Endodermal cell (in vitro differentiated cells): ENCODE results near the gene BMP8A. TPM values are rescaled to one million over a fixed set of nuclear protein-coding genes. Genes with fewer than 3 reads are reported as not detected.

Source experiments
- DNase-seq: peaks from one replicate; pipeline ENCODE4 v3.0.0-alpha.2; 2017
- H3K27ac ChIP-seq: 2 replicates; pipeline ENCODE4 v1.5.1; 2013; ENCODE audit warnings: mild to moderate bottlenecking, low read depth, low read length, moderate library complexity
- H3K27me3 ChIP-seq: 2 replicates; pipeline ENCODE4 v1.6.1; 2013; ENCODE audit warnings: mild to moderate bottlenecking, low read length, moderate library complexity; ENCODE audit not compliant: insufficient read depth, control insufficient read depth, poor library complexity, severe bottlenecking
- H3K36me3 ChIP-seq: 2 replicates; pipeline ENCODE4 v1.7.0; 2013; ENCODE audit warnings: mild to moderate bottlenecking, low read length, moderate library complexity; ENCODE audit not compliant: control insufficient read depth, insufficient read depth
- H3K4me1 ChIP-seq: one replicate; pipeline ENCODE4 v1.7.0; 2013; ENCODE audit warnings: low read length; ENCODE audit not compliant: control insufficient read depth, insufficient read depth
- H3K4me3 ChIP-seq: 2 replicates; pipeline ENCODE4 v1.5.1; 2013; ENCODE audit warnings: mild to moderate bottlenecking, low read length, moderate library complexity
- H3K9ac ChIP-seq: 2 replicates; pipeline ENCODE4 v1.6.1; 2013; ENCODE audit warnings: mild to moderate bottlenecking, low read length, moderate library complexity; ENCODE audit not compliant: poor library complexity, severe bottlenecking; ENCODE audit errors: extremely low read depth
- H3K9me3 ChIP-seq: 2 replicates; pipeline ENCODE4 v1.6.1; 2013; ENCODE audit warnings: mild to moderate bottlenecking, low read length, moderate library complexity; ENCODE audit not compliant: control insufficient read depth
- H3K27ac Mint-ChIP-seq: 2 replicates; pipeline ENCODE4 v1.8.0; 2020; ENCODE audit warnings: mixed read lengths
- H3K27me3 Mint-ChIP-seq: 2 replicates; pipeline ENCODE4 v1.8.0; 2021; ENCODE audit warnings: mild to moderate bottlenecking, mixed read lengths; ENCODE audit not compliant: insufficient read depth
- H3K36me3 Mint-ChIP-seq: 2 replicates; pipeline ENCODE4 v1.8.0; 2020; ENCODE audit warnings: low read depth, mixed read lengths
- H3K4me1 Mint-ChIP-seq: 2 replicates; pipeline ENCODE4 v1.8.0; 2020; ENCODE audit warnings: mixed read lengths
- H3K4me3 Mint-ChIP-seq: 2 replicates; pipeline ENCODE4 v1.8.0; 2020; ENCODE audit warnings: mild to moderate bottlenecking, moderate library complexity, mixed read lengths
- H3K9me3 Mint-ChIP-seq: 2 replicates; pipeline ENCODE4 v1.8.0; 2020; ENCODE audit warnings: mild to moderate bottlenecking, mixed read lengths
- WGBS, 2 experiments: methylation state at CpG; one replicate each; pipeline versions ENCODE4 v1.1.5 to v1.1.7; 2013; ENCODE audit warnings: missing lambda C conversion rate in 2 of 2, mixed read lengths in 1 of 2; ENCODE audit not compliant: insufficient coverage in 1 of 2, insufficient read length in 1 of 2; 5-methylcytosine and 5-hydroxymethylcytosine counted together
- total RNA-seq, 2 donors: library from RNA; stranded (reverse); fragmentation: NEBNext Ultra II Directional in 1 of 2; extraction: Animal tissue kit (Norgen Biotek cat#: 25700) in 1 of 2; gene quantifications; 2 replicates in 1 of 2; 3 replicates in 1 of 2; pipeline ENCODE4 v1.2.1, GENCODE V29; 2021
- TF ChIP-seq, protein P1 (sequence below): fragments of 200-600 bp; sonication (generic); conservative IDR thresholded peaks from 2 replicates; pipeline ENCODE4 v1.5.0; 2021; ENCODE audit warnings: antibody characterized with exemption, mild to moderate bottlenecking

The BMP8A gene
- total RNA-seq, 2 donors from 2014 or later: 0.66 to 0.75 TPM

DNA sequence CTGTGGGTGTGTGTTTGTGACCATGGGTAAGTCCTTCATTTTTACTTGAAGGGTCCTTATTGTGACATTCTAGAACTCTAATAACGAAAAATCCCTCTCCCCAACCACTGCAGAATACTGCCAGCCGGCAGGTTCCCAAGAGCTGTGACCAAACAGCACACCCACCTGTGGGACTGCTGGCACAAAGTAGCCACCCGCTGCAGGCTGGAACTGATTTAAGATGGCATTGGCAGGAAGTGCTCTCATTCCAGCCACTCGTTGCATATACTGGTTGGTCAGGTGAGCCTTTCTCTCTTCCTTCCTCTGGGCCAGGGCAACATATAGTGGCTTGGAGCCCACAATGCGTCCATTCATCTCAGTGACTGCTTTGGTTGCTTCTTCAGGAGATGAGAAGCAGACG is 73.5 kb downstream of the BMP8A start:
- no peak for DNase-seq
- Mint-ChIP-seq H3K9me3 (no peaks in the 10 kb centered on the region), H3K4me3 (no peak overlapping the region), H3K4me1 (peaks cover 23% of the 10 kb centered on the region), H3K36me3 (peaks cover 97% of the 10 kb centered on the region), H3K27ac (no peak overlapping the region), H3K27me3 (no peaks in the 10 kb centered on the region)
- TF ChIP-seq, protein P1, sequence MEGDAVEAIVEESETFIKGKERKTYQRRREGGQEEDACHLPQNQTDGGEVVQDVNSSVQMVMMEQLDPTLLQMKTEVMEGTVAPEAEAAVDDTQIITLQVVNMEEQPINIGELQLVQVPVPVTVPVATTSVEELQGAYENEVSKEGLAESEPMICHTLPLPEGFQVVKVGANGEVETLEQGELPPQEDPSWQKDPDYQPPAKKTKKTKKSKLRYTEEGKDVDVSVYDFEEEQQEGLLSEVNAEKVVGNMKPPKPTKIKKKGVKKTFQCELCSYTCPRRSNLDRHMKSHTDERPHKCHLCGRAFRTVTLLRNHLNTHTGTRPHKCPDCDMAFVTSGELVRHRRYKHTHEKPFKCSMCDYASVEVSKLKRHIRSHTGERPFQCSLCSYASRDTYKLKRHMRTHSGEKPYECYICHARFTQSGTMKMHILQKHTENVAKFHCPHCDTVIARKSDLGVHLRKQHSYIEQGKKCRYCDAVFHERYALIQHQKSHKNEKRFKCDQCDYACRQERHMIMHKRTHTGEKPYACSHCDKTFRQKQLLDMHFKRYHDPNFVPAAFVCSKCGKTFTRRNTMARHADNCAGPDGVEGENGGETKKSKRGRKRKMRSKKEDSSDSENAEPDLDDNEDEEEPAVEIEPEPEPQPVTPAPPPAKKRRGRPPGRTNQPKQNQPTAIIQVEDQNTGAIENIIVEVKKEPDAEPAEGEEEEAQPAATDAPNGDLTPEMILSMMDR: no peak
- WGBS, 2 experiments: 95 to 100% methylated on average over 4 to 6 of the region's 6 CpGs
- H3K36me3 ChIP-seq: peaks cover 96% of the 10 kb centered on the region
- no peak overlapping the region for H3K9ac ChIP-seq
- H3K4me1 ChIP-seq: peaks cover 10% of the 10 kb centered on the region
- H3K27ac ChIP-seq: no peak overlapping the region
- H3K27me3 ChIP-seq: no peaks in the 10 kb centered on the region
- no peaks in the 10 kb centered on the region for H3K9me3 ChIP-seq
- H3K4me3 ChIP-seq: no peak overlapping the region

DNA sequence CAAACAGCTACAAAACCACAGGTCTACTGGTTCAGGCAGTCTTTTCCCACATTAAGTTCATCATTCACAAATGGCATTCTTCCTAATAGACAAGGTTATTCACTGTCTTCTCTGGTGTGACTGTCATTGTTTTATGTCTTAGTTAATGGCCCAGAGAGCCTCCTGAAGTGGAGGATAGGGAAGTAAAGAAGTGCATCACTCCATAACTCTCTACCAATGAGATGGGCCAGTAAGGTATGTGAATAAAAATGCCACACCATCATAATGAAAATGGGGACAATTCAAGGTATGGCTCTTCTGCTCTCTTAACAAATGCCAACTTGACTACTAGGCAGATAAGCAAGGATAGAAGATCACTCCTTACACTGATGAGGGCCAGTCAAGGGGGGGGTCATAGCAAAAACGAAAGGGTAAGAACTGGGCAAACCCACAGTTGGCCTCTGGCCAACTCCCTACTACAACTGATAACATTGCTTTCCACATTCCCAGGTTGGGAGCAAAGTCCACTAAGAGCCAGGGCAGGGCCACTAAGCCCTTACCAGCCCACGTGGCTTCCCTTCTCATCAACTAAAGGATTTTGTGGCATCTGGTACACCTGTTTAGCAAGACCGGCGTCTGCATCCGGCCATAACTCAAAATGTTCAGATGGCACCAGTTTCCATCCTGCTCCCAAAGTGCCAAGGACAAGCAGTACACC is 75.2 kb downstream of the BMP8A start:
- Histone ChIP-seq H3K27ac (no peak overlapping the region), H3K4me3 (no peak overlapping the region), H3K36me3 (peaks cover 96% of the 10 kb centered on the region), H3K4me1 (peaks cover 10% of the 10 kb centered on the region), H3K27me3 (no peaks in the 10 kb centered on the region), H3K9me3 (no peaks in the 10 kb centered on the region), H3K9ac (no peak overlapping the region)
- peaks cover 31% of the 10 kb centered on the region for H3K4me1 Mint-ChIP-seq
- H3K4me3 Mint-ChIP-seq: no peak overlapping the region
- no peaks in the 10 kb centered on the region for H3K9me3 Mint-ChIP-seq
- no peak for DNase-seq
- H3K27ac Mint-ChIP-seq: no peak overlapping the region
- TF ChIP-seq, protein P1: no peak
- H3K27me3 Mint-ChIP-seq: no peaks in the 10 kb centered on the region
- WGBS, 2 experiments: 93 to 100% methylated on average over 4 to 5 of the region's 5 CpGs
- H3K36me3 Mint-ChIP-seq: peaks cover 97% of the 10 kb centered on the region

DNA sequence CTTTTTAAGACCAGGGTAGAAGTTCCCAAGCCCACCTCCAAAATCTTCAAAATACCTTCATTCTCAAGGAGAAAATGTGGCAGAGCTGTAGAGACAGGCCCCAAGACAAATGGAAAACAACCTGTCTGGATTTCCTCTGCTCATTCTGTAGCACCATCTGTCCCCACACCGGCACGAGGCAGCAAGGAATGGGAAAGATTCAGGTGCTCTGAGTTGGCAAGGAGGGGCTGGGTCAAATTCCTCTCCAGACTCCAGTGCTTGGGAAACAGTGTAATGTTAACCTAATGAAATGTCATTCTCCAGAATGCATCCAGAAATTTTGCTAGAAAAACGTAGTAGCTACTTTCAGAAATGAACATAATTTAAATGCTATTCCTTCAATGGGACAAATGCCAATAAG is 75.9 kb downstream of the BMP8A start:
- Histone ChIP-seq H3K4me1 (peaks cover 10% of the 10 kb centered on the region), H3K4me3 (no peak overlapping the region), H3K9ac (no peak overlapping the region), H3K36me3 (peaks cover 96% of the 10 kb centered on the region), H3K9me3 (no peaks in the 10 kb centered on the region), H3K27ac (no peak overlapping the region), H3K27me3 (no peaks in the 10 kb centered on the region)
- Mint-ChIP-seq H3K4me3 (no peak overlapping the region), H3K4me1 (peaks cover 31% of the 10 kb centered on the region), H3K27me3 (no peaks in the 10 kb centered on the region), H3K27ac (no peak overlapping the region), H3K9me3 (no peaks in the 10 kb centered on the region), H3K36me3 (peaks cover 97% of the 10 kb centered on the region)
- no peak for DNase-seq
- WGBS, 2 experiments: 90 to 93% methylated on average over 3 of the region's 3 CpGs
- TF ChIP-seq, protein P1: no peak
